Measurements from ENCODE around the gene SUPT20H. TPM values are rescaled to one million over a fixed set of nuclear protein-coding genes. Genes with fewer than 3 reads are reported as not detected.
A peak's percentile ranks its signal among the peaks of the same experiment; 100 is the strongest.

The SUPT20H gene
- total RNA-seq, 1 experiment from 2014 or later: 42.9 TPM

GRCh38 chr13:37069597-37070103, 10.2 kb upstream of the SUPT20H start:
- Histone ChIP-seq H3K9me2 (ENCODE audit: insufficient read depth) (no peaks in the 10 kb centered on the region), H3K27ac (ENCODE audit: low read depth, low read length) (no peak overlapping the region), H3K27me3 (ENCODE audit: insufficient read depth, low read length) (no peaks in the 10 kb centered on the region), H3K9me3 (ENCODE audit: control insufficient read depth in 1 of 2, insufficient read depth in 1 of 2, low read depth in 1 of 2, low read length in 2 of 2) (no peaks in the 10 kb centered on the region), H3K79me2 (ENCODE audit: insufficient read depth, low read length) (no peaks in the 10 kb centered on the region), H3K36me3 (ENCODE audit: control insufficient read depth in 1 of 2, insufficient read depth in 2 of 2, low read length in 2 of 2) (no peaks in the 10 kb centered on the region), H3K4me1 (ENCODE audit: control insufficient read depth in 1 of 2, insufficient read depth in 2 of 2, low read length in 2 of 2) (no peaks in the 10 kb centered on the region), H3K9ac (ENCODE audit: low read length) (no peak overlapping the region), H3K4me2 (ENCODE audit: low read length) (no peak overlapping the region), H3K4me3 (replicated peaks in 1 of 2; ENCODE audit: low read depth in 1 of 2, low read length in 2 of 2) (no peak overlapping the region), H2AFZ (ENCODE audit: low read depth, low read length, poor library complexity, severe bottlenecking) (no peak overlapping the region), H4K20me1 (ENCODE audit: insufficient read depth) (no peaks in the 10 kb centered on the region)
- ChIA-PET CTCF (interaction anchor here (0.8 to 1.9 kb wide), 2 partner anchors 89 to 787 kb away, joined by 3 to 10 read pairs; no protein-coding TSS in a partner anchor), RAD21 (ENCODE audit: low non-redundant PET in 1 of 2, low total read pairs in 2 of 2, uncharacterized antibody in 2 of 2, unreplicated experiment in 2 of 2) (no interaction called here), POLR2A (interaction anchor here (0.6 kb wide), 1 partner anchor 69 kb away, joined by 3 read pairs; the partner anchor contains the start of gene EXOSC8)
- intact Hi-C loops (cut with micrococcal nuclease): loop anchor here (2.0 to 10.0 kb wide), 4 partner anchors 211 to 1275 kb away; partner anchors contain the start of gene UFM1
- TF ChIP-seq RAD21 (IDR thresholded peaks at IDR 0.05; ENCODE audit: low read depth) (no peak), ELF1 (IDR thresholded peaks at IDR 0.05; ENCODE audit: borderline replicate concordance, low read depth) (no peak), POLR2AphosphoS5 (IDR thresholded peaks at IDR 0.05; ENCODE audit: low read depth, low read length) (no peak), TCF7L2 (IDR thresholded peaks at IDR 0.05; ENCODE audit: borderline replicate concordance, extremely low read depth, insufficient read depth, insufficient read length) (no peak), ZFX (IDR thresholded peaks at IDR 0.05) (no peak), SP1 (IDR thresholded peaks at IDR 0.05; ENCODE audit: low read depth) (no peak), SIN3A (IDR thresholded peaks at IDR 0.05; ENCODE audit: low read depth) (no peak), SRF (IDR thresholded peaks at IDR 0.05; ENCODE audit: low read depth) (no peak), CEBPB (IDR thresholded peaks at IDR 0.05; ENCODE audit: low read depth) (no peak), ZBTB33 (IDR thresholded peaks at IDR 0.05; ENCODE audit: extremely low read depth, insufficient replicate concordance, low read length) (no peak), REST (IDR thresholded peaks at IDR 0.05; ENCODE audit: low read depth) (no peak), EGR1 (IDR thresholded peaks at IDR 0.05; ENCODE audit: low read depth) (no peak), JUND (IDR thresholded peaks at IDR 0.05) (no peak), POLR2A (IDR thresholded peaks at IDR 0.05; ENCODE audit: borderline replicate concordance, extremely low read depth, insufficient read depth, insufficient read length) (no peak), MAX (IDR thresholded peaks at IDR 0.05) (no peak), FOSL1 (IDR thresholded peaks at IDR 0.05; ENCODE audit: low read depth) (no peak), ATF3 (IDR thresholded peaks at IDR 0.05) (no peak), CBX3 (IDR thresholded peaks at IDR 0.05; ENCODE audit: low read depth) (no peak), ZNF274 (IDR thresholded peaks at IDR 0.05; ENCODE audit: low read depth, low read length) (no peak)
- ATAC-seq: peak; percentile 32
- no TSS peak for BruUV-seq (replicated peaks)
- DNase-seq (ENCODE audit: low read depth, low spot score): no peak
